ENCODE results near the gene NADK. TPM values are rescaled to one million over a fixed set of nuclear protein-coding genes. Genes with fewer than 3 reads are reported as not detected.
A peak's percentile ranks its signal among the peaks of the same experiment; 100 is the strongest.

NADK gene
- total RNA-seq, 4 donors from 2014 or later = 115 to 210 (median 162) TPM

DNA sequence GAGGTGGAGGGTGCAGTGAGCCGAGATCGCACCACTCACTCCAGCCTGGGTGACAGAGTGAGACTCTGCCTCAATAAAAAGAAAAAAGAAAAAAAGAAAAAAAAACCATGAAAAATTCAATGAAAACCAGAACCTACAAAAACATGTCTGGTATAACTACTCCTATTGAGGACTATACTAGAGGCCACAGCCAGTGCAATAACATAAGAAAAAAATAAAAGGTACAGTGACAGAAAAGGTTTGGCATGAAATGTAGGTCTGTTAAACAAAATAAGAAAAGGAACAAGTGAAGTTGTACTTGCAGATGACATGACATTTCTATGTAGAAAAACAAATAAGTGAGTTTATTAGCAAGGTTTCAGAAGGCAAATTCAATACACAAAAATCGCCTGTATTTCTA lies 8.2 kb downstream of the NADK start:
- no peak overlapping the region for H3K27ac ChIP-seq
- H3K4me3 ChIP-seq = no peak overlapping the region
- no peaks in the 10 kb centered on the region for H3K27me3 ChIP-seq
- no peak for TF ChIP-seq POLR2A (IDR thresholded peaks at IDR 0.05)
- TF ChIP-seq CTCF (IDR thresholded peaks at IDR 0.05) = no peak
- peaks cover 0 to 28% (median 0%) of the 10 kb centered on the region in 3 donors for H3K36me3 ChIP-seq
- peaks cover 0 to 7% (median 2%) of the 10 kb centered on the region in 4 donors for H3K4me1 ChIP-seq
- H3K9me3 ChIP-seq = no peaks in the 10 kb centered on the region
- DNase-seq = no peak

DNA sequence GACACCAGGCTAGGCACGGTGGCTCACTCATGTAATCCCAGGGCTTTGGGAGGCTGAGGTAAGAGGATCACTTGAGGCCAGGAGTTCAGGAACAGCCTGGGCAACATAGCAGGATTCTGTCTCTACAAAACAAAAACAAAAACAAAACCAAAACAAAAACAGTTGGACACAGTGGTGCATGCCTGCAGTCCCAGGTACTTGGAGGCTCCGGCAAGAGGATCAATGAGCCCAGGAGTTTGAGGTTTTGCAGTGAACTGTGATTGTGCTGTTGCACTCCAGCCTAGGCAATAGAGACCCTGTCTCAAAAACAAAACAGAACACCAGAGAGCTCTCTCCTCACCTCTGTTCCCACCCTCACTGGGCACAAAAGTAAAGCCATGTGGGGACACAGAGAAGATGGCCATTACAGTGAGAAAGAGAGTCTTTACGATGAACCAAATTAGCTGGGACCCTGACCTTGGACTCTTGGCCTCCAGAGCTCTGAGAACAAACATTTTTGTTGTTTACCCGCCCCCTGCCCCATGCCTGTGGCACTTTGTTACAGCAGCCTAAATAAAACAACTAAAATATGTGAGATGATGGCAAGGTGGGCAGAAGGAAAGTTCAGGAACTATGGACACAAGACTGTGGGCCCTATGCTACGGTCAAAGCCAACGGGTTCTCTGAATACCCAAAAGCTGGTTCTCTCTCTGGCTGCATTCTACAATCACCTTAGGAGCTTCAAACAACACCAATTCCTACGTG lies 9.8 kb downstream of the NADK start:
- DNase-seq = peak in 1 of 3 donors; percentile 13
- Histone ChIP-seq H3K4me1 (no peaks in the 10 kb centered on the region), H3K36me3 (peaks cover 0 to 45% (median 0%) of the 10 kb centered on the region in 3 donors), H3K9me3 (no peaks in the 10 kb centered on the region), H3K4me3 (no peak overlapping the region), H3K27me3 (no peaks in the 10 kb centered on the region), H3K27ac (no peak overlapping the region)
- TF ChIP-seq POLR2A (IDR thresholded peaks at IDR 0.05) = no peak
- TF ChIP-seq CTCF (IDR thresholded peaks at IDR 0.05) = no peak

GRCh38 chr1:1764876-1765470 lies 13.3 kb downstream of the NADK start:
- Histone ChIP-seq H3K9me3 (no peaks in the 10 kb centered on the region), H3K4me3 (no peak overlapping the region), H3K4me1 (peaks cover 0 to under 1% (median 0%) of the 10 kb centered on the region in 4 donors), H3K27ac (no peak overlapping the region), H3K27me3 (no peaks in the 10 kb centered on the region), H3K36me3 (peaks cover 0 to 60% (median 0%) of the 10 kb centered on the region in 3 donors)
- DNase-seq = peak in 1 of 3 donors; percentile 35
- TF ChIP-seq POLR2A (IDR thresholded peaks at IDR 0.05) (no peak), CTCF (IDR thresholded peaks at IDR 0.05) (no peak)

DNA sequence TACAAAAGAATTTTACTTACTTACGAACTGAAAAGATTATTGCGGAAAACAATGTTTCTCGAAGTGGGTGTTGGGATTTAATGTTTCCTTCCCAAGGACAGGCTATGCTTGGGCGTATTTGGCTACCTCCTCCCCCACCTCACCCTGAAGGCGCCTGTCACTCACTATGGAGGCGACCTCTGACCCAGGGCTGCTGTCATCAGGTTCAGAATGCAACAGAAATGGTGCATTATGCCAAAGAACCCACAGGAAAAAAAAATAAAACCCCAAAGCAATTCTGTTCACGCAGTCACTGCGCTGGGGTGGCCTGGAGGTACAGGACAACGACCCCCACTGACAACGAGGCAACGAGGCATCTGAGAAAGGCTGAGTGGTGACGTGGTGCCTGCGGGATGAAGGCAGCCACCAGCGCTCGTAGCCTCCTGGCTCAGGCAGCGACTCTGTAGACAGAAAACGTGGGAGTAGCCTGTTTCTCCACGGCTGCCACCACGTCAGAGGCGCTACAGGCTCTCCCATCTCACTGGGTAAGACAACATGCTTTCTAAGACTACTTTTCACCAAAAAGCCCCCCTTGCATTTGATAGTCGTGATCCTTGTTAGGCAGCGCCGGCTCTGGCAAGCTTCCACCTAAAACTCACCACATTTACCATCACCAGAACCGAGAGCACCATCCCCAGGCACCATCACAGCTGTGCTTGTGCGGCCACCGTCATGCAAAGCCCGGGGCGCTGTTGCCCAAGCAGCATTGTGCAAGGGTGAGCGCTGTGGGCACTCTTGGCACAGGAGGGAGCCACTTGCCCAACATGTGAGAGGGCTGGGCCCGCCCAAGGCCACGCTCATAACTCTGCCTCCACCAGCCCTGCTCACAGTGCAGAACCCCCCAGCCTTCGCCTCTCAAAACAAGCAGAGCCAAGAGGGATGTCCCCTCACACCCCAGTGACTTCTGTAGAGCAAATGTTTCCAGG lies 14.3 kb downstream of the NADK start:
- DNase-seq = peak in 1 of 3 donors; percentile 45
- peaks cover 0 to 70% (median 0%) of the 10 kb centered on the region in 3 donors for H3K36me3 ChIP-seq

More for the DNA sequence above, 14.3 kb downstream of the NADK start:
- H3K4me3 ChIP-seq = no peak overlapping the region
- peaks cover 0 to 10% (median 3%) of the 10 kb centered on the region in 4 donors for H3K4me1 ChIP-seq
- no peaks in the 10 kb centered on the region for H3K27me3 ChIP-seq
- TF ChIP-seq CTCF (IDR thresholded peaks at IDR 0.05) (no peak), POLR2A (IDR thresholded peaks at IDR 0.05) (no peak)
- H3K9me3 ChIP-seq = no peaks in the 10 kb centered on the region
- no peak overlapping the region for H3K27ac ChIP-seq
